Fibroblast of lung (primary cell): Measurements from ENCODE around the gene ITK.

Experiments used
- EZH2 ChIP-seq: IDR thresholded peaks from 2 replicates; pipeline ENCODE4 v1.5.1; 2012; ENCODE audit warnings: low read length, control low read depth, mild to moderate bottlenecking; ENCODE audit errors: missing control alignments
- TF ChIP-seq, protein P1 (sequence below), 2 donors: IDR thresholded peaks in 1 of 2; conservative IDR thresholded peaks in 1 of 2; 1 replicate in 1 of 2; 2 replicates in 1 of 2; pipeline ENCODE4 v1.5.1; 2011 to 2012; ENCODE audit warnings: low read length in 2 of 2, control low read depth in 1 of 2, inconsistent platforms in 1 of 2, low read depth in 1 of 2, mild to moderate bottlenecking in 1 of 2

DNA sequence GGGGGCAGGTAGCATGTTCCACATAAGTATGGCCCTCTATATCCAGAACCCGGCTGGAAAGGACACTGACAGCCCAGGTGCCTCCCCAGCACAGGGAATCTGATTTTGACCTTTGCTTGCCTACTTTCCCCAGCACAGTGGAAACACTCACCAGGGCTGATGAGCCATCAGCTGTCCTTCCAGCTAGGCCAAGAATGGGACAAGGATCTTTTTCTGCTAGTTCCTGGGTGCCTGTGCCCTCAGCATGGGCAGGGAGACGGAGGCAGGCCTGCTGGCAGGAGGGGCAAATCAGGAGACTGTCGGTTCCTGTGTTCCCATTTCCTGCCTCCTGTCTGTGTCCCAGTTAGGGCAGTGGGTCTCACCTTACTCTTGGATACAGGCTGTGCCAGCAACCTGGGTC is 86.4 kb downstream of the ITK start:
- TF ChIP-seq, protein P1, sequence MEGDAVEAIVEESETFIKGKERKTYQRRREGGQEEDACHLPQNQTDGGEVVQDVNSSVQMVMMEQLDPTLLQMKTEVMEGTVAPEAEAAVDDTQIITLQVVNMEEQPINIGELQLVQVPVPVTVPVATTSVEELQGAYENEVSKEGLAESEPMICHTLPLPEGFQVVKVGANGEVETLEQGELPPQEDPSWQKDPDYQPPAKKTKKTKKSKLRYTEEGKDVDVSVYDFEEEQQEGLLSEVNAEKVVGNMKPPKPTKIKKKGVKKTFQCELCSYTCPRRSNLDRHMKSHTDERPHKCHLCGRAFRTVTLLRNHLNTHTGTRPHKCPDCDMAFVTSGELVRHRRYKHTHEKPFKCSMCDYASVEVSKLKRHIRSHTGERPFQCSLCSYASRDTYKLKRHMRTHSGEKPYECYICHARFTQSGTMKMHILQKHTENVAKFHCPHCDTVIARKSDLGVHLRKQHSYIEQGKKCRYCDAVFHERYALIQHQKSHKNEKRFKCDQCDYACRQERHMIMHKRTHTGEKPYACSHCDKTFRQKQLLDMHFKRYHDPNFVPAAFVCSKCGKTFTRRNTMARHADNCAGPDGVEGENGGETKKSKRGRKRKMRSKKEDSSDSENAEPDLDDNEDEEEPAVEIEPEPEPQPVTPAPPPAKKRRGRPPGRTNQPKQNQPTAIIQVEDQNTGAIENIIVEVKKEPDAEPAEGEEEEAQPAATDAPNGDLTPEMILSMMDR (conservative IDR thresholded peaks at IDR 0.05 in 1 of 2, IDR thresholded peaks at IDR 0.05 in 1 of 2; ENCODE audit: low read depth in 1 of 2, low read length in 2 of 2) = no peak
- TF ChIP-seq EZH2 = no peak
